ENCODE measurements around the gene CD63.

CD63 gene

DNA sequence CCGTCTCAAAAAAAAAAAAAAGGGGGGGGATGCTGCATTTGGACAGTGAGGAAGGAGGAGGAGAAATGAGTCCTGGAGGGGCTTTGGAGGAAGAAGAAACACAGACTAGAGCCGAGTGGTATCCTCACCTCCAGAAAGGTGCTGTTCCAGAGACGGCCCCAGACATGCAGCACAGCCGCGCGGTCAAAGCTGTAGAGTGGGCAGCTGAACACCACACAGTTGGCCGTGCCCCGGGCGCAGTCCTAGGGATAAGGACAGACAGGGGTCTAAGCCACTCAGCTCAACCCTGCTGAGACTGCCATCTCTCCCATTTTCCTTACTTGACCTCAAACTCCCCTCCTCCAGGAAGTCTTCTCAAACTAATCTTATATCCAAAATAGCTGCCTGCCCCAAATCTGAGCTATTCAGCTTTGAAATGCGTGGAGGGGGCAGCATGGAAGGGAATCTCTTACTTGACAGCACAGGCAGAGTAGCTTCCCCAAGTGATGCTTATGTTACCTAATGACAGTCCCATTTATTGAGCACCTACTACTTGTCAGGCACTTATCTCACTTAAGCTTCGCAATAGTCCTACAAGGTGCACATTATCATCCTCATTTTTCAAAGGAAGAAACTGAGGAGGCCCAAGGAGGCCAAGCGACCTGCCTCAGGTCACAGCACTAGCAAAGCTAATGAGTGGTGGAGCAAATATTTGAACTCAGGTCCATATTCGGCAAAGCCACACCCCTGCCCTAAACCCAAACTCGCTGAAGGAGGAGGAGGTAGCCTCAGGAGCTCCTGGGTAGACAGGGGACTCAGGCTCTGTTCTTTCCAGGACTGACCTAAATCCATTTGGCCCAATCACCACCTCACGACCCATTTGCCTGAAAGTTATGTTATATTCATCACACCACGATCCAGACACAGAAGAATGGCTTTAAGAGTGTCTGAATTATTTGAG, 39.8 kb downstream of the CD63 start:
- TF ChIP-seq, protein P1, sequence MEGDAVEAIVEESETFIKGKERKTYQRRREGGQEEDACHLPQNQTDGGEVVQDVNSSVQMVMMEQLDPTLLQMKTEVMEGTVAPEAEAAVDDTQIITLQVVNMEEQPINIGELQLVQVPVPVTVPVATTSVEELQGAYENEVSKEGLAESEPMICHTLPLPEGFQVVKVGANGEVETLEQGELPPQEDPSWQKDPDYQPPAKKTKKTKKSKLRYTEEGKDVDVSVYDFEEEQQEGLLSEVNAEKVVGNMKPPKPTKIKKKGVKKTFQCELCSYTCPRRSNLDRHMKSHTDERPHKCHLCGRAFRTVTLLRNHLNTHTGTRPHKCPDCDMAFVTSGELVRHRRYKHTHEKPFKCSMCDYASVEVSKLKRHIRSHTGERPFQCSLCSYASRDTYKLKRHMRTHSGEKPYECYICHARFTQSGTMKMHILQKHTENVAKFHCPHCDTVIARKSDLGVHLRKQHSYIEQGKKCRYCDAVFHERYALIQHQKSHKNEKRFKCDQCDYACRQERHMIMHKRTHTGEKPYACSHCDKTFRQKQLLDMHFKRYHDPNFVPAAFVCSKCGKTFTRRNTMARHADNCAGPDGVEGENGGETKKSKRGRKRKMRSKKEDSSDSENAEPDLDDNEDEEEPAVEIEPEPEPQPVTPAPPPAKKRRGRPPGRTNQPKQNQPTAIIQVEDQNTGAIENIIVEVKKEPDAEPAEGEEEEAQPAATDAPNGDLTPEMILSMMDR (IDR thresholded peaks at IDR 0.05; ENCODE audit: low read depth, low read length, missing control alignments) = no peak
- Histone ChIP-seq H3K4me3 (ENCODE audit: low read depth, low read length) (no peak overlapping the region), H3K27ac (no peak overlapping the region), H3K27me3 (replicated peaks) (no peaks in the 10 kb centered on the region), H3K36me3 (replicated peaks) (no peaks in the 10 kb centered on the region)
- no peak for DNase-seq
- in situ Hi-C loops (cut with HindIII; ENCODE audit: low pct_ligation_motif_present, low sequenced_read_pairs) = no loop called here

DNA sequence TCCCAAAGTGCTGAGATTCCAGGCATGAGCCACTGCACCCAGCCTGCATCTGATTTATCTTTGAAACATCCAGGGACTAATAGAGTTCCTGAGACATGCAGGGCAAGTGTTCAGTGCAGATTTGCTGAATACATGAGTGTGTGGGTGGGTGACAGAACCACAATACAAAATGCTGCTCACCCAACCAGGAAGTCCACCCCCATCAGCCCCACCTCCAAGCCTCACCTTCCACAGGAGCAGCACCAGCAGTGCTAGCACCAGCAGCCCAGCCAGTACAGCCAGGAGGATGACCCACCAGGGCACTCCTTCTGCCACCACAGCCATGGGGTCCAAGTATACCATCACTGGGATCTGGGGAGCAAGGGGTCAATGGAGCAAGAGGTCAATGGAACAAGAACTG, 41.1 kb downstream of the CD63 start:
- Histone ChIP-seq H3K27ac (no peak overlapping the region), H3K36me3 (replicated peaks) (no peaks in the 10 kb centered on the region), H3K27me3 (replicated peaks) (no peaks in the 10 kb centered on the region), H3K4me3 (ENCODE audit: low read depth, low read length) (no peak overlapping the region)
- no peak for DNase-seq
- in situ Hi-C loops (cut with HindIII; ENCODE audit: low pct_ligation_motif_present, low sequenced_read_pairs) = no loop called here
- TF ChIP-seq, protein P1 (IDR thresholded peaks at IDR 0.05; ENCODE audit: low read depth, low read length, missing control alignments) = no peak

DNA sequence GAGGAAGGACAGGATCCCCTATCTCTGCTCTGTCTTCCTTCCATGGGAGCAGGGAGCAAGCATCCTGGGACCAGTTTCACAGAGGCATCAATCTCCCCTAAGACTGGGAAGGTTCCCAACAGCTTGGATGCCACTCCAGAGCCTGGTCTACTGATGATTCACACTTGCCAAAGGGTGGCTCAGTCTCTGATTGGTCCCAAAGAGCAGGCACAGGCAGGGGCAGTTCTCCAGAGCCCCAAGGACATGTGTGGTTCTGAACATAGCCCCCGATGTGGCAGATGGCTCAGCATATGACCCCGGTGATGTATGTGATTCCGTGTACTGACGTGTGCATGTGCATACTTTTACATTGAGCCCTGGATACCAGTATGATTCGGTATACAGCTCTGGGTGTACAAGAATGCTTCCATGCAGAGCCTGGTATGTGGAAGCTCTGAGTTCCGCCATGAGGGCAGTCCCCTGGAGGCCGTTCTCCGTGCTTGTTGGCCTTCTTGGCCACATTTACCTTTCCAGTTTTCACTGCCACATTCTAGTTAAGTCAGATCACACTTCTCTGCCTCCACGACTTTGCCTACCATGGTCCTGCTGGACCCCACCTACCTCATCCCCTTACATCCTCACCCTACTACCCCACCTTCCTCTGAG, 42.3 kb downstream of the CD63 start:
- Histone ChIP-seq H3K27ac (no peak overlapping the region), H3K4me3 (ENCODE audit: low read depth, low read length) (no peak overlapping the region), H3K36me3 (replicated peaks) (no peaks in the 10 kb centered on the region), H3K27me3 (replicated peaks) (no peaks in the 10 kb centered on the region)
- in situ Hi-C loops (cut with HindIII; ENCODE audit: low pct_ligation_motif_present, low sequenced_read_pairs) = no loop called here
- TF ChIP-seq, protein P1 (IDR thresholded peaks at IDR 0.05; ENCODE audit: low read depth, low read length, missing control alignments) = no peak
- no peak for DNase-seq

DNA sequence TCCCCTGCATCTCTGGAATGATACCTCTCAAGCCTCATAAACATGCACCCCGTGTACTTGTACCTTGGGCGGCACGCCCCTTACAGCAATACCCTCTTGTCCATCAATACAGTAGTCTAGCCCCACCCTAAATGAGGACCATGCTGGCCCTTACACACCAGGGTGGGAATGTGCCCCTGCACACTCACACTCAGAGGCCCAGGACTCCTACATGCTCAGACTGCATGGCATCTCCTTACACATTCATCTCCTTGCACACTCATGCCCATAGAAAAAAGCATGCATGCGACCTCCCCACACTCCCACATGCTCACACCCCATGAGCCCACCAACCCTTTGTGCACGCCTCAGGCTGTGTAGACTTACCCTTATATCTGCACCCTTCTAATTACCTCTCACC, 43.1 kb downstream of the CD63 start:
- TF ChIP-seq, protein P1 (IDR thresholded peaks at IDR 0.05; ENCODE audit: low read depth, low read length, missing control alignments) = no peak
- H3K36me3 ChIP-seq (replicated peaks) = no peaks in the 10 kb centered on the region
- in situ Hi-C loops (cut with HindIII; ENCODE audit: low pct_ligation_motif_present, low sequenced_read_pairs) = no loop called here

DNA sequence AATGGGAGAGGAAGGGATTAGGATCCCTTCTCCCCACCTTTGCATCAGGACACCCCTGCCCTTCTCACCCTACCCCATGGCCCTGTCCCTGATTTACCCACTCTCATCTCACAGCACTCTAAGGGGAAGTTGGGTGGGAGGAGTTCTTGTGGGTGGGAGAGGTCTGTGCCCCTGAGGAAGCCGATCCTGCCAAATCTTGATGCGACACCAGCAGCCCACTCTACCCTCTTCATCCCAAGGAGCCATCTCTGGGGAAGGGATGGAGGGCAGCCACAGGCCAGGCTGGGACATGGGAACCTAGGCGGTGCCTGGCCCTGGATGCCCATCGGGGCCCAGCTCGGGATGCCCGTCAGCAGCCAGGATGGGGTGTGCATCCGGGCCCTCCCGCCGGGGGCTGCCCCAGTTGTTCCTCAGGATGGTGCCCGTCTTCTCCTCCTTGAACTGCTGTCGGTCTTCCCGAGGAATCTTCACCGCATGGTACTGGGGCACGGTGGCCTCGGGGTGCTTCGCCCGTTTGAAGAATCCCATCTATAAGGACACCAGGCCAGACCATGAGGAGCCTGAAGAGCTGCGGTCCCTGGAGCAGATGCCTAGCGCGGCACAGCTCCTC, 43.9 kb downstream of the CD63 start:
- Histone ChIP-seq H3K27ac (no peak overlapping the region), H3K36me3 (replicated peaks) (no peaks in the 10 kb centered on the region), H3K4me3 (ENCODE audit: low read depth, low read length) (no peak overlapping the region), H3K27me3 (replicated peaks) (no peaks in the 10 kb centered on the region)
- TF ChIP-seq, protein P1 (IDR thresholded peaks at IDR 0.05; ENCODE audit: low read depth, low read length, missing control alignments) = no peak
- in situ Hi-C loops (cut with HindIII; ENCODE audit: low pct_ligation_motif_present, low sequenced_read_pairs) = no loop called here
- no peak for DNase-seq

More for the DNA sequence above, 43.1 kb downstream of the CD63 start:
- Histone ChIP-seq H3K4me3 (ENCODE audit: low read depth, low read length) (no peak overlapping the region), H3K27ac (no peak overlapping the region), H3K27me3 (replicated peaks) (no peaks in the 10 kb centered on the region)
- DNase-seq = no peak
